H1 (cell line): ENCODE results near the gene SULF2.
A peak's percentile ranks its signal among the peaks of the same experiment; 100 is the strongest.
"Not testable (repeated sequence)": the region's sequence is repeated elsewhere in the genome, so short reads cannot be mapped to it uniquely, and the experiment has no call there.

Experiments
- ASH2L ChIP-seq: fragments of 200-600, 300-600 bp; sonication (generic); IDR thresholded peaks from one replicate; pipeline ENCODE4 v1.7.1; 2017; ENCODE audit warnings: low read length
- EGR1 ChIP-seq: IDR thresholded peaks from 2 replicates; pipeline ENCODE4 v1.6.1; 2011; ENCODE audit warnings: low read depth, low read length, borderline replicate concordance
- EZH2 ChIP-seq: fragments of 200-600 bp; sonication (generic); IDR thresholded peaks from 2 replicates; pipeline ENCODE4 v1.7.1; 2012; ENCODE audit warnings: low read depth, mild to moderate bottlenecking, moderate library complexity, low read length, inconsistent platforms; ENCODE audit not compliant: severe bottlenecking
- JUND ChIP-seq: IDR thresholded peaks from 2 replicates; pipeline ENCODE4 v1.6.1; 2011; ENCODE audit warnings: mild to moderate bottlenecking, improper control_type of control experiment, low read length
- POLR2A ChIP-seq, 2 experiments: IDR thresholded peaks; 1 replicate in 1 of 2; 2 replicates in 1 of 2; pipeline ENCODE4 v1.6.1; 2011; ENCODE audit warnings: low read depth in 2 of 2, low read length in 2 of 2, mild to moderate bottlenecking in 2 of 2; ENCODE audit errors: control extremely low read depth in 1 of 2
- YY1 ChIP-seq: IDR thresholded peaks from 2 replicates; pipeline ENCODE4 v1.6.1; 2011; ENCODE audit warnings: low read depth, mild to moderate bottlenecking, low read length
- TF ChIP-seq, protein P1 (sequence below), 3 experiments: IDR thresholded peaks; 1 replicate in 2 of 3; 2 replicates in 1 of 3; pipeline versions ENCODE4 v1.5.1 to v1.6.1; 2011; ENCODE audit warnings: low read length in 3 of 3, mild to moderate bottlenecking in 3 of 3, inconsistent platforms in 2 of 3, low read depth in 1 of 3, moderate library complexity in 1 of 3; ENCODE audit not compliant: insufficient read depth in 1 of 3; ENCODE audit errors: control extremely low read depth in 1 of 3
- TF ChIP-seq, protein P2 (sequence below): IDR thresholded peaks from 2 replicates; pipeline ENCODE4 v1.6.1; 2011; ENCODE audit warnings: low read length, improper control_type of control experiment

- TF ChIP-seq, protein P1, sequence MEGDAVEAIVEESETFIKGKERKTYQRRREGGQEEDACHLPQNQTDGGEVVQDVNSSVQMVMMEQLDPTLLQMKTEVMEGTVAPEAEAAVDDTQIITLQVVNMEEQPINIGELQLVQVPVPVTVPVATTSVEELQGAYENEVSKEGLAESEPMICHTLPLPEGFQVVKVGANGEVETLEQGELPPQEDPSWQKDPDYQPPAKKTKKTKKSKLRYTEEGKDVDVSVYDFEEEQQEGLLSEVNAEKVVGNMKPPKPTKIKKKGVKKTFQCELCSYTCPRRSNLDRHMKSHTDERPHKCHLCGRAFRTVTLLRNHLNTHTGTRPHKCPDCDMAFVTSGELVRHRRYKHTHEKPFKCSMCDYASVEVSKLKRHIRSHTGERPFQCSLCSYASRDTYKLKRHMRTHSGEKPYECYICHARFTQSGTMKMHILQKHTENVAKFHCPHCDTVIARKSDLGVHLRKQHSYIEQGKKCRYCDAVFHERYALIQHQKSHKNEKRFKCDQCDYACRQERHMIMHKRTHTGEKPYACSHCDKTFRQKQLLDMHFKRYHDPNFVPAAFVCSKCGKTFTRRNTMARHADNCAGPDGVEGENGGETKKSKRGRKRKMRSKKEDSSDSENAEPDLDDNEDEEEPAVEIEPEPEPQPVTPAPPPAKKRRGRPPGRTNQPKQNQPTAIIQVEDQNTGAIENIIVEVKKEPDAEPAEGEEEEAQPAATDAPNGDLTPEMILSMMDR (IDR thresholded peaks at IDR 0.05; ENCODE audit: control extremely low read depth in 1 of 3, insufficient read depth in 1 of 3, low read depth in 1 of 3, low read length in 3 of 3): not testable (repeated sequence)
- not testable (repeated sequence) for TF ChIP-seq EZH2; ASH2L; POLR2A (IDR thresholded peaks at IDR 0.05; ENCODE audit: control extremely low read depth in 1 of 2, low read depth in 2 of 2, low read length in 2 of 2); JUND; EGR1
- peak; percentile 92 for TF ChIP-seq YY1
- TF ChIP-seq, protein P2, sequence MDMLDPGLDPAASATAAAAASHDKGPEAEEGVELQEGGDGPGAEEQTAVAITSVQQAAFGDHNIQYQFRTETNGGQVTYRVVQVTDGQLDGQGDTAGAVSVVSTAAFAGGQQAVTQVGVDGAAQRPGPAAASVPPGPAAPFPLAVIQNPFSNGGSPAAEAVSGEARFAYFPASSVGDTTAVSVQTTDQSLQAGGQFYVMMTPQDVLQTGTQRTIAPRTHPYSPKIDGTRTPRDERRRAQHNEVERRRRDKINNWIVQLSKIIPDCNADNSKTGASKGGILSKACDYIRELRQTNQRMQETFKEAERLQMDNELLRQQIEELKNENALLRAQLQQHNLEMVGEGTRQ: not testable (repeated sequence)
Measured at GRCh38 chr20:47804224-47804825, 19.0 kb upstream of the SULF2 start.
